HCT116 (cell line): ENCODE measurements around the gene TMEM222. TPM values are rescaled to one million over a fixed set of nuclear protein-coding genes. Genes with fewer than 3 reads are reported as not detected.

Experiments used
- ATAC-seq: fragments of 200-7000 bp; cut with Tn5 transposase; 2 replicates; pipeline ENCODE4 v1.9.1; 2020; ENCODE audit warnings: mild to moderate bottlenecking, moderate library complexity
- BruUV-seq: library from RNA; stranded (reverse); fragments of 400-500 nt; replicated peaks from 2 replicates; lab custom pipeline; 2021; lab: Mats Ljungman, UMichigan
- CTCF ChIA-PET: fragments of 300-600 bp; sonication (Branson Sonifier 250); formaldehyde crosslinking; loops from one replicate; lab custom pipeline; 2021; ENCODE audit warnings: antibody characterized with exemption; lab: Charles Lee
- POLR2A ChIA-PET: fragments of 300-600, 350-600 bp; sonication (Branson Sonifier 250); formaldehyde crosslinking; loops from one replicate; lab custom pipeline; 2021; ENCODE audit warnings: antibody characterized with exemption; lab: Charles Lee
- RAD21 ChIA-PET, 2 experiments: fragments of 300-600 bp; sonication (Branson Sonifier 250); formaldehyde crosslinking; loops; one replicate each; lab custom pipeline; 2023; ENCODE audit warnings: low total read pairs in 2 of 2; ENCODE audit not compliant: uncharacterized antibody in 2 of 2, unreplicated experiment in 2 of 2, low non-redundant PET in 1 of 2; lab: Charles Lee
- DNase-seq: peaks from one replicate; pipeline ENCODE4 v3.0.0-alpha.2; 2010; ENCODE audit warnings: low read depth, low spot score
- H2AFZ ChIP-seq: fragments of 200-600 bp; shearing (Covaris generic), sonication (generic); 2 replicates; pipeline ENCODE4 v1.6.1; 2017; ENCODE audit warnings: low read depth, mixed run types, mixed read lengths, antibody characterized with exemption, low read length; ENCODE audit not compliant: poor library complexity, severe bottlenecking
- H3K27ac ChIP-seq: 2 replicates; pipeline ENCODE4 v1.5.1; 2012; ENCODE audit warnings: low read depth, low read length
- H3K27me3 ChIP-seq: fragments of 200-600 bp; sonication (generic); 2 replicates; pipeline ENCODE4 v1.6.1; 2016; ENCODE audit warnings: mixed run types, low read length, mixed read lengths; ENCODE audit not compliant: insufficient read depth
- H3K36me3 ChIP-seq, 2 experiments: fragments of 200-500 bp in 1 of 2; fragments of 200-600 bp in 1 of 2; sonication (Bioruptor generic) in 1 of 2; sonication (generic) in 1 of 2; 2 replicates each; pipeline versions ENCODE4 v1.5.1 to v1.6.1; 2014 to 2016; ENCODE audit warnings: low read length in 2 of 2, inconsistent platforms in 1 of 2, mixed read lengths in 1 of 2, mixed run types in 1 of 2; ENCODE audit not compliant: insufficient read depth in 2 of 2, control insufficient read depth in 1 of 2
- H3K4me1 ChIP-seq, 2 experiments: fragments of 200-600 bp in 1 of 2; sonication (generic) in 1 of 2; 2 replicates each; pipeline versions ENCODE4 v1.5.1 to v1.6.1; 2012 to 2017; ENCODE audit warnings: low read length in 2 of 2, inconsistent platforms in 1 of 2, mild to moderate bottlenecking in 1 of 2, mixed read lengths in 1 of 2, mixed run types in 1 of 2, moderate library complexity in 1 of 2; ENCODE audit not compliant: insufficient read depth in 2 of 2, control insufficient read depth in 1 of 2
- H3K4me2 ChIP-seq: fragments of 200-600 bp; sonication (generic); 2 replicates; pipeline ENCODE4 v1.6.1; 2017; ENCODE audit warnings: mixed run types, low read length, mixed read lengths
- H3K4me3 ChIP-seq, 2 experiments: fragments of 200-600 bp in 1 of 2; sonication (generic) in 1 of 2; replicated peaks in 1 of 2; 2 replicates each; pipeline ENCODE4 v1.5.1; 2011 to 2016; ENCODE audit warnings: low read length in 2 of 2, control low read depth in 1 of 2, low read depth in 1 of 2, mild to moderate bottlenecking in 1 of 2, mixed read lengths in 1 of 2, mixed run types in 1 of 2
- H3K79me2 ChIP-seq: fragments of 200-600 bp; sonication (generic); 2 replicates; pipeline ENCODE4 v1.6.1; 2017; ENCODE audit warnings: mild to moderate bottlenecking, mixed run types, low read length, moderate library complexity, mixed read lengths; ENCODE audit not compliant: insufficient read depth
- H3K9ac ChIP-seq: fragments of 200-600 bp; sonication (generic); 2 replicates; pipeline ENCODE4 v1.6.1; 2016; ENCODE audit warnings: low read length, mixed read lengths
- H3K9me2 ChIP-seq: fragments of 200-600 bp; sonication (generic), shearing (Covaris generic); 2 replicates; pipeline ENCODE4 v1.6.1; 2017; ENCODE audit warnings: mixed run types, mild to moderate bottlenecking, moderate library complexity; ENCODE audit not compliant: insufficient read depth
- H3K9me3 ChIP-seq, 2 experiments: fragments of 200-500 bp in 1 of 2; fragments of 200-600 bp in 1 of 2; sonication (Bioruptor generic) in 1 of 2; sonication (generic) in 1 of 2; 2 replicates each; pipeline ENCODE4 v1.6.1; 2014 to 2017; ENCODE audit warnings: low read length in 2 of 2, mixed read lengths in 2 of 2, inconsistent platforms in 1 of 2, low read depth in 1 of 2, mild to moderate bottlenecking in 1 of 2, mixed run types in 1 of 2, moderate library complexity in 1 of 2; ENCODE audit not compliant: control insufficient read depth in 1 of 2, insufficient read depth in 1 of 2
- H4K20me1 ChIP-seq: fragments of 200-600 bp; sonication (generic), shearing (Covaris generic); 2 replicates; pipeline ENCODE4 v1.6.1; 2017; ENCODE audit warnings: mixed run types, mild to moderate bottlenecking, moderate library complexity; ENCODE audit not compliant: insufficient read depth
- CBX3 ChIP-seq: IDR thresholded peaks from 2 replicates; pipeline ENCODE4 v1.6.1; 2012; ENCODE audit warnings: low read depth
- EGR1 ChIP-seq: IDR thresholded peaks from 2 replicates; pipeline ENCODE4 v1.6.1; 2012; ENCODE audit warnings: low read depth
- ELF1 ChIP-seq: IDR thresholded peaks from 2 replicates; pipeline ENCODE4 v1.6.1; 2012; ENCODE audit warnings: low read depth, borderline replicate concordance
- EZH2 ChIP-seq: fragments of 200-600 bp; sonication (generic); IDR thresholded peaks from 2 replicates; pipeline ENCODE4 v1.6.1; 2017; ENCODE audit warnings: antibody characterized with exemption, mixed run types
- POLR2A ChIP-seq: IDR thresholded peaks from 2 replicates; pipeline ENCODE4 v1.7.0; 2011; ENCODE audit warnings: borderline replicate concordance; ENCODE audit not compliant: insufficient read depth, insufficient read length; ENCODE audit errors: extremely low read depth
- POLR2AphosphoS5 ChIP-seq: IDR thresholded peaks from 2 replicates; pipeline ENCODE4 v1.6.1; 2011; ENCODE audit warnings: mild to moderate bottlenecking, low read depth, low read length, moderate library complexity
- REST ChIP-seq: IDR thresholded peaks from 2 replicates; pipeline ENCODE4 v1.6.1; 2012; ENCODE audit warnings: low read depth
- SIN3A ChIP-seq: IDR thresholded peaks from 2 replicates; pipeline ENCODE4 v1.6.1; 2012; ENCODE audit warnings: low read depth
- SP1 ChIP-seq: IDR thresholded peaks from 2 replicates; pipeline ENCODE4 v1.6.1; 2012; ENCODE audit warnings: low read depth
- SRF ChIP-seq: IDR thresholded peaks from 2 replicates; pipeline ENCODE4 v1.6.1; 2012; ENCODE audit warnings: low read depth
- TCF7L2 ChIP-seq: IDR thresholded peaks from 2 replicates; pipeline ENCODE4 v1.7.0; 2011; ENCODE audit warnings: borderline replicate concordance, inconsistent platforms; ENCODE audit not compliant: insufficient read depth, insufficient read length; ENCODE audit errors: extremely low read depth
- ZNF274 ChIP-seq: fragments of 200-500 bp; sonication (Bioruptor generic); IDR thresholded peaks from 2 replicates; pipeline ENCODE4 v1.6.1; 2014; ENCODE audit warnings: mild to moderate bottlenecking, low read depth, low read length, inconsistent platforms
- intact Hi-C: fragments of 100-400 bp; cut with micrococcal nuclease; formaldehyde crosslinking; loops from 2 replicates; pipeline ENCODE4 v1.10.0; 2022
- total RNA-seq: library from RNA; stranded (reverse); gene quantifications from one replicate; pipeline ENCODE4 v1.2.1, GENCODE V29; 2021; ENCODE audit not compliant: unreplicated experiment
- TF ChIP-seq, protein P1 (sequence below): IDR thresholded peaks from 2 replicates; pipeline ENCODE4 v1.6.1; 2012

Gene TMEM222
- total RNA-seq, 1 experiment from 2014 or later, result 32.8 TPM

GRCh38 chr1:27360159-27361043, 38.4 kb downstream of the TMEM222 start:
- H3K4me3 ChIP-seq, result no peak overlapping the region
- no peaks in the 10 kb centered on the region for H4K20me1 ChIP-seq
- peaks cover 12 to 20% of the 10 kb centered on the region in 2 experiments; a peak in 3 of 4 replicates for H3K4me1 ChIP-seq
- CTCF ChIA-PET, result no interaction called here
- H3K9me3 ChIP-seq, result no peaks in the 10 kb centered on the region
- H3K36me3 ChIP-seq, result peaks cover 0 to 8% of the 10 kb centered on the region in 2 experiments; a peak in 1 of 4 replicates
- BruUV-seq, result no TSS peak
- no peak for TF ChIP-seq REST
- TF ChIP-seq SRF, result no peak
- no peak for TF ChIP-seq POLR2A
- no peak for TF ChIP-seq ELF1
- TF ChIP-seq, protein P1, sequence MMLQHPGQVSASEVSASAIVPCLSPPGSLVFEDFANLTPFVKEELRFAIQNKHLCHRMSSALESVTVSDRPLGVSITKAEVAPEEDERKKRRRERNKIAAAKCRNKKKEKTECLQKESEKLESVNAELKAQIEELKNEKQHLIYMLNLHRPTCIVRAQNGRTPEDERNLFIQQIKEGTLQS, result no peak
- no peak for TF ChIP-seq EGR1
- TF ChIP-seq EZH2, result no peak
- TF ChIP-seq SP1, result no peak
- no peak for TF ChIP-seq POLR2AphosphoS5
- TF ChIP-seq ZNF274, result no peak
- no peak for TF ChIP-seq CBX3
- no peak for TF ChIP-seq SIN3A
- TF ChIP-seq TCF7L2, result no peak
- no peaks in the 10 kb centered on the region for H3K9me2 ChIP-seq
- no peak overlapping the region for H2AFZ ChIP-seq
- no peak for DNase-seq
- ATAC-seq, result no peak
- H3K27ac ChIP-seq, result no peak overlapping the region
- no peak overlapping the region for H3K4me2 ChIP-seq
- no peaks in the 10 kb centered on the region for H3K27me3 ChIP-seq
- intact Hi-C loops, result no loop called here
- RAD21 ChIA-PET, result no interaction called here
- H3K79me2 ChIP-seq, result peaks cover 3% of the 10 kb centered on the region; the same call in 1 of the 2 replicates
- no peak overlapping the region for H3K9ac ChIP-seq
- POLR2A ChIA-PET, result no interaction called here
